Uterus (tissue), 2 donors: ENCODE results near the gene SP5.

Source experiments
- CTCF ChIP-seq, 4 experiments: fragments of 200-600 bp in 2 of 4; fragments of 450-650 bp in 2 of 4; sonication (generic) in 2 of 4; IDR thresholded peaks; one replicate each; pipeline ENCODE4 v1.5.1; 2016 to 2019; ENCODE audit warnings: antibody characterized with exemption in 4 of 4, mild to moderate bottlenecking in 2 of 4, moderate library complexity in 1 of 4
- POLR2A ChIP-seq, 2 donors: fragments of 450-650 bp; IDR thresholded peaks; one replicate each; pipeline ENCODE4 v1.6.1; 2016; ENCODE audit warnings: antibody characterized with exemption in 2 of 2, mild to moderate bottlenecking in 1 of 2, moderate library complexity in 1 of 2

- no peak for TF ChIP-seq CTCF (IDR thresholded peaks at IDR 0.05)
- TF ChIP-seq POLR2A (IDR thresholded peaks at IDR 0.05) = no peak
Measured at GRCh38 chr2:170710609-170710979, 4.5 kb upstream of the SP5 start.
